Effector memory CD8-positive, alpha-beta T cell (primary cell): ENCODE results near the gene MTCH2.
"Not testable (repeated sequence)": the region's sequence is repeated elsewhere in the genome, so short reads cannot be mapped to it uniquely, and the experiment has no call there.

Source experiments
- ATAC-seq: fragments of 150-1000 bp; cut with Tn5 transposase; replicated peaks from 2 replicates; pipeline ENCODE4 v1.10.0; 2021; ENCODE audit warnings: mild to moderate bottlenecking, moderate library complexity
- DNase-seq, 3 experiments: peaks; one replicate each; pipeline ENCODE4 v3.0.0; 2021
- H3K27ac Mint-ChIP-seq, 2 donors: one replicate each; pipeline ENCODE4 v1.8.0; 2022; ENCODE audit warnings: mild to moderate bottlenecking in 2 of 2, mixed read lengths in 2 of 2, moderate library complexity in 2 of 2
- H3K27me3 Mint-ChIP-seq, 2 donors: one replicate each; pipeline ENCODE4 v1.8.0; 2022; ENCODE audit warnings: mixed read lengths in 2 of 2
- H3K36me3 Mint-ChIP-seq: one replicate; pipeline ENCODE4 v1.8.0; 2022; ENCODE audit warnings: mild to moderate bottlenecking, moderate library complexity, mixed read lengths; ENCODE audit not compliant: insufficient read depth
- H3K4me1 Mint-ChIP-seq, 2 donors: one replicate each; pipeline ENCODE4 v1.8.0; 2022; ENCODE audit warnings: low read depth in 2 of 2, mixed read lengths in 2 of 2
- H3K4me3 Mint-ChIP-seq, 2 donors: one replicate each; pipeline ENCODE4 v1.8.0; 2022; ENCODE audit warnings: mild to moderate bottlenecking in 2 of 2, mixed read lengths in 2 of 2, moderate library complexity in 2 of 2
- H3K9me3 Mint-ChIP-seq, 2 donors: one replicate each; pipeline ENCODE4 v1.8.0; 2022; ENCODE audit warnings: mixed read lengths in 2 of 2
- total RNA-seq, 9 experiments: gene quantifications; one replicate each; lab custom pipeline; 2026; lab: John Stamatoyannopoulos, UW

Gene MTCH2
- total RNA-seq: 20.5 to 109 (median 45.1) reads per million in 9 experiments

DNA sequence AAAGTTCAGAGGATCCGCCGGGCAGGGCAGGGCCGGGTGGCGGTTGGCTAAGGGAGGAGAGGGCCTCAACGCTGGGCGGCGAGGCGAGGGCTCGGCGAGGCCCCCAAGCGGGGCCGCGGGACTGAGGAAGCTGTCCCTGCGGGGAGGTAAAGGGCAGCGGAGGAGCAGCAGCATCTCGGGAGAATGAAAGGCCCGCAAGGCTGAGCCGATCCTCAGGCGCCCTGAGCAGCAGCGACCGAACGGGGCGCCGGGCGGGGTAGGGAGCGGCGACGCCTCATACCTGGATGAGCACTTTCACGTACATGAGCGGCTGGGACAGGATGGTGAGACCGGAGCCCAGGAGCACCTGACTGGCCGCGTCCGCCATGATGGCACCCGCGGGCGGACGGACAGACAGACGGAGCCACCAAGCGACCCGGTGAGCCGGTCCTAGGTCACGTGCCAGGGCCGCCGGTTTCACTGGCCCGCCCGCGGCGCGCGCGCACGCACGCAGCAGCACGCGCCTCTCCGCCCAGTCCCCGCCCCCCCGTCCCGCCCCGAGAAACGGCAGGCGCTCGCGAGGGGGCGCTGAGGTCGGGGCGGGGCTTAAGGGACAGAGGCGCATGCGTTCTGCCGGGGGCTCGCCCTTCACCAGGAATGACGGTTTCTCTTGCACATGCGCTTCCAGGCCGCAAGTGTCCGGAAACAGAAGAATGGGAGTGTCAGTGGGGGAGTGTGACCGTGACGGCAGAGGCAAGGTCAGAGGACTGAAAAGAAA lies at the start of gene MTCH2:
Gene MTCH2 (minus strand): TSS at position 461 of the 757 bp plus-strand sequence. CDS start 94 bp downstream, at position 367.
- H3K4me3 Mint-ChIP-seq: peak within 1 kb of the TSS; percentile 89 to 94
- DNase-seq (peak; percentile 92 to 93 (median 93)), ATAC-seq (peak; percentile 87)
- H3K4me1 Mint-ChIP-seq: peaks cover 18% of the 10 kb centered on the region in 2 donors
- peaks cover 34% of the 10 kb centered on the region for H3K36me3 Mint-ChIP-seq
- H3K9me3 Mint-ChIP-seq: no peaks in the 10 kb centered on the region
- H3K27me3 Mint-ChIP-seq: no peaks in the 10 kb centered on the region
- peak within 1 kb of the TSS; percentile 96 to 98 for H3K27ac Mint-ChIP-seq

DNA sequence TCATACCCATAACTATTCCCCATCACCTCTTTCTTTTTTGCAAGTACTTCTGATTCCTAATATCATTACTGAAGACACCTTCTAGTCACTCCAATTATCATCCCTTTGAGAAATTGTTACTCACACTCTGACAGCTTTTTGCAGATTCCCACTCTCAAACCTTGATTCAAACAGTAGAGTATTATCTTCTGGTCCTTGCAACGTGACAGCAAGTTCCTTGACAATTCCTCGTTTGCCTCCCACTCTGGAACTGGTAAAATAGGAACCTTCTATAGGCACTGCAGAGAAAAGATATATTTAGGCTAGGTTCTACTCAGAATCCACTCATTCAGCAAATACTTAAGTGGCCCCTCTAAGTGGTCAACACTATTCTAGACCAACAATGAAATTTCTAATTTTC lies 49.6 kb upstream of the MTCH2 start:
- no peaks in the 10 kb centered on the region for H3K27me3 Mint-ChIP-seq
- no peak overlapping the region for H3K4me3 Mint-ChIP-seq

GRCh38 chr11:47689480-47689879 lies 47.1 kb upstream of the MTCH2 start:
- DNase-seq (no peak), ATAC-seq (no peak)
- Mint-ChIP-seq H3K4me1 (peaks cover 1 to 7% of the 10 kb centered on the region in 2 donors), H3K27me3 (no peaks in the 10 kb centered on the region), H3K9me3 (no peaks in the 10 kb centered on the region), H3K27ac (no peak overlapping the region), H3K36me3 (no peaks in the 10 kb centered on the region), H3K4me3 (no peak overlapping the region)

More for the DNA sequence above, 49.6 kb upstream of the MTCH2 start:
- Mint-ChIP-seq H3K27ac (no peak overlapping the region), H3K4me1 (peaks cover 1 to 7% of the 10 kb centered on the region in 2 donors), H3K36me3 (peaks cover 3% of the 10 kb centered on the region), H3K9me3 (no peaks in the 10 kb centered on the region)
- ATAC-seq: no peak
- no peak for DNase-seq

DNA sequence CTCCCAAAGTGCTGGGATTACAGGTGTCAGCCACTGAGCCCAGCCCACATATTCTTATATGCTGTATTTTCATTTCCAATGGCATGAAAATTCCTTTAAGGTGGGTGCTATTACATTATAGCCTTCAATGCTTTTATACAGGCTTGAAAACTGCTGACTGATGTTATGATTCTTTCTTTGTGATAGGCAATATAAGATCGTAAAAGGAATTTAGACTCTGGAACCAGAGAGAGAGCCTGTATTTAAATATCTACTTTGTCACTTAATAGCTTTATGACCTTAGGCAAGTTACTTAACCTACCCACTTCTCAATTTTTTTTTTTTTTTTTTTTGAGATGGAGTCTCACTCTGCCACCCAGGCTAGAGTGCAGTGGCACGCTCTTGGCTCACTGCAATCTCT lies 46.6 kb upstream of the MTCH2 start:
- H3K4me3 Mint-ChIP-seq: no peak overlapping the region
- DNase-seq (no peak), ATAC-seq (no peak)
- no peaks in the 10 kb centered on the region for H3K36me3 Mint-ChIP-seq
- no peaks in the 10 kb centered on the region for H3K27me3 Mint-ChIP-seq
- no peaks in the 10 kb centered on the region for H3K9me3 Mint-ChIP-seq
- H3K27ac Mint-ChIP-seq: peak overlapping the region in 1 of 2 donors; percentile 16
- peaks cover 1 to 7% of the 10 kb centered on the region in 2 donors for H3K4me1 Mint-ChIP-seq

DNA sequence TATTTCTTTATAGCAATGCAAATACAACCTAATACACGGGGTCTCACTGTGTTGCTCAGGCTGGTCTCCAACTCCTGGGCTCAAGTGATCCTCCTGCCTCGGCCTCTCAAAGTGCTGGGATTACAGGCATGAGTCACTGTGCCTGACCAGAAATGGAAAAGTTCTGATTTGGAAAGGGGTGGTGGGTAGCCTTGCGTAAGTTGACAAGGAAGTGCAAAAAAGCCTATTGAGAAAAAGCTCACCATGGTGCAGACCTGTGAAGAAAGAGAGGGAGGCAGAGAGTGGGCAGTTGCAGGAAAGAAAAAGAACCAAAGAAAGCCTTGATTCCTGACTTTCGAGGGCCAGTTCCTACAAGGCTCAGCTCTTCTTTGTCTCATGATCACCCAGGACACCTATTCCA lies 45.8 kb upstream of the MTCH2 start:
- Mint-ChIP-seq H3K27me3 (no peaks in the 10 kb centered on the region), H3K4me1 (peaks cover 1 to 7% of the 10 kb centered on the region in 2 donors), H3K4me3 (no peak overlapping the region), H3K9me3 (no peaks in the 10 kb centered on the region), H3K36me3 (no peaks in the 10 kb centered on the region), H3K27ac (peak overlapping the region in 1 of 2 donors; percentile 16)
- DNase-seq (no peak), ATAC-seq (no peak)

GRCh38 chr11:47686704-47687103 lies 44.3 kb upstream of the MTCH2 start:
- not testable (repeated sequence) for H3K36me3 Mint-ChIP-seq, DNase-seq, H3K27me3 Mint-ChIP-seq, H3K27ac Mint-ChIP-seq, H3K4me1 Mint-ChIP-seq, H3K4me3 Mint-ChIP-seq, ATAC-seq, H3K9me3 Mint-ChIP-seq

GRCh38 chr11:47686151-47686550 lies 43.8 kb upstream of the MTCH2 start:
- Mint-ChIP-seq H3K36me3 (no peaks in the 10 kb centered on the region), H3K27ac (no peak overlapping the region), H3K4me1 (no peaks in the 10 kb centered on the region), H3K4me3 (no peak overlapping the region), H3K9me3 (no peaks in the 10 kb centered on the region), H3K27me3 (no peaks in the 10 kb centered on the region)
- ATAC-seq: no peak
- DNase-seq: no peak

- Mint-ChIP-seq H3K9me3 (no peaks in the 10 kb centered on the region), H3K27me3 (no peaks in the 10 kb centered on the region), H3K4me1 (no peaks in the 10 kb centered on the region), H3K4me3 (no peak overlapping the region), H3K27ac (no peak overlapping the region), H3K36me3 (no peaks in the 10 kb centered on the region)
- no peak for ATAC-seq
- DNase-seq: no peak
Observed at GRCh38 chr11:47675851-47676250, 33.5 kb upstream of the MTCH2 start.

DNA sequence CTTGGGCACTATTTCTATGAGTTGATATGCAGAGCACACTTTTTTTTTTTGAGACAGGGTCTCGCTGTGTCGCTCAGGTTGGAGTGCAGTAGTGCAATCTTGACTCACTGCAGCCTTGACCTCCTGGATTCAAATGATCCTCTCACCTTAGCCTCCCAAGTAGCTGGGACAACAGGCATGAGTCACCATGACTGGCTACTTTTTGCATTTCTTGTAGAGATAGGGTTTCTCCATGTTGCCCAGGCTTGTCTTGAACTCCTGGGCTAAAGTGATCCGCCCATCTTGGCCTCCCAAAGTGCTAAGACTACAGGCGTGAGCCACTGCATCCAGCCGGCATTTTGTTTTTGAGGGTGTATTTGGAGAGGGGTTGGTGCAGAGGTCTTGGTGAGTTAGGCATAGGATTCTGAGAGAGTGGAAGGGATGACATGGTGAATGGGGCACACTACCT lies 29.9 kb upstream of the MTCH2 start:
- no peaks in the 10 kb centered on the region for H3K36me3 Mint-ChIP-seq
- H3K9me3 Mint-ChIP-seq: no peaks in the 10 kb centered on the region
- H3K4me1 Mint-ChIP-seq: no peaks in the 10 kb centered on the region
- peak overlapping the region in 1 of 2 donors; percentile 5 for H3K27ac Mint-ChIP-seq
- ATAC-seq: no peak
- no peak for DNase-seq
- H3K4me3 Mint-ChIP-seq: no peak overlapping the region
- H3K27me3 Mint-ChIP-seq: no peaks in the 10 kb centered on the region

GRCh38 chr11:47669856-47670255 lies 27.5 kb upstream of the MTCH2 start:
- Mint-ChIP-seq H3K36me3 (no peaks in the 10 kb centered on the region), H3K27ac (no peak overlapping the region), H3K9me3 (no peaks in the 10 kb centered on the region), H3K4me3 (no peak overlapping the region), H3K4me1 (no peaks in the 10 kb centered on the region), H3K27me3 (no peaks in the 10 kb centered on the region)
- ATAC-seq (no peak), DNase-seq (no peak)

DNA sequence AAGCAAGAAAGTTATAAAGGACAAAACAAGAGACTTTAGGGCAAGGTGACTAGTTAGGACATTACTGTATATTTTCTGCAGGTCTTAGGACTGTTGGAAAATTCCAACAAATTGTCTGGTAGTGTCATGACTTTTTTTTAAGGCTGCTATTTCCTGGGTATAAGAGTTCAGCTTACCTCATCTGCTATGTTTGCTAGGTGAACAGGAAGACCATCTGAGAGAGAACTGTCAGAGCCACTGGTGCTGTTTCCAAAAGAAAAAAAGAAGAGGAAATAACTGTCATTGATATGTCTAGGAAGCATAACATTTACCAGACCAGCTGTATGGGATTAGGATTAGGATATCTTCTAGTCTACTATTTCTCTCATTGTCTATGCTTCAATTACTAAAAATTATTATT lies 26.3 kb upstream of the MTCH2 start:
- Mint-ChIP-seq H3K36me3 (no peaks in the 10 kb centered on the region), H3K27me3 (no peaks in the 10 kb centered on the region), H3K27ac (no peak overlapping the region), H3K4me1 (no peaks in the 10 kb centered on the region), H3K4me3 (no peak overlapping the region), H3K9me3 (no peaks in the 10 kb centered on the region)
- ATAC-seq (no peak), DNase-seq (no peak)

- Mint-ChIP-seq H3K9me3 (no peaks in the 10 kb centered on the region), H3K27me3 (no peaks in the 10 kb centered on the region), H3K27ac (no peak overlapping the region), H3K4me1 (no peaks in the 10 kb centered on the region), H3K36me3 (no peaks in the 10 kb centered on the region), H3K4me3 (no peak overlapping the region)
- ATAC-seq (no peak), DNase-seq (no peak)
Observed at GRCh38 chr11:47667555-47667954, 25.2 kb upstream of the MTCH2 start.

- Mint-ChIP-seq H3K36me3 (no peaks in the 10 kb centered on the region), H3K4me3 (no peak overlapping the region), H3K9me3 (no peaks in the 10 kb centered on the region), H3K27me3 (no peaks in the 10 kb centered on the region), H3K27ac (no peak overlapping the region), H3K4me1 (no peaks in the 10 kb centered on the region)
- no peak for DNase-seq
- no peak for ATAC-seq
Observed at GRCh38 chr11:47667135-47667534, 24.8 kb upstream of the MTCH2 start.

DNA sequence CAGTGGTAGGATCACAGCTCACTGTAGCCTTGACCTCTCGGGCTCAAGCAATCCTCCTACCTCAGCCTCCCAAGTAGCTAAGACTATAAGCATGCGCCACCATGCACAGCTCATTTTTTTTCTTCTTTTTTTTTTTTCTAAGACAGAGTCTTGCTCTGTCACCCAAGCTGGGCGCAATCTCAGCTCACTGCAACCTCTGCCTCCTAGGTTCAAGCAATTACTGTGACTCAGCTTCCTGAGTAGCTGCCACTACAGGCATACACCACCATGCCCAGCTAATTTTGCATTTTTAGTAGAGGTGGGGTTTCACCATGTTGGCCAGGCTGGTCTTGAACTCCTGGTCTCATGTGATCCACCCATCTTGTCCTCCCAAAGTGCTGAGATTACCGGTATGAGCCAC lies 22.6 kb upstream of the MTCH2 start:
- not testable (repeated sequence) for H3K27me3 Mint-ChIP-seq, H3K4me3 Mint-ChIP-seq, H3K27ac Mint-ChIP-seq, H3K9me3 Mint-ChIP-seq, H3K36me3 Mint-ChIP-seq, ATAC-seq, H3K4me1 Mint-ChIP-seq, DNase-seq
